GM23338 (cell line): ENCODE results near the gene RELN. TPM values are rescaled to one million over a fixed set of nuclear protein-coding genes. Genes with fewer than 3 reads are reported as not detected.
"Not testable (repeated sequence)": the region's sequence is repeated elsewhere in the genome, so short reads cannot be mapped to it uniquely, and the experiment has no call there.

Source experiments
- ATAC-seq: fragments of 200-7000 bp; cut with Tn5 transposase; 3 replicates; pipeline ENCODE4 v1.9.1; 2020
- DNase-seq: peaks from one replicate; pipeline ENCODE4 v3.0.0-alpha.2; 2015; ENCODE audit warnings: low spot score
- H2AFZ ChIP-seq: fragments of 200-600 bp; sonication (generic); 2 replicates; pipeline ENCODE4 v1.8.0; 2016; ENCODE audit warnings: antibody characterized with exemption, mild to moderate bottlenecking, moderate library complexity
- H3F3A ChIP-seq: fragments of 200-600 bp; sonication (generic); replicated peaks from 2 replicates; pipeline ENCODE4 v1.8.0; 2017; ENCODE audit warnings: antibody characterized with exemption, mixed run types, low read depth
- H3K27ac ChIP-seq: fragments of 200-600 bp; sonication (generic); 2 replicates; pipeline ENCODE4 v1.6.1; 2016; ENCODE audit warnings: low read depth
- H3K27me3 ChIP-seq: fragments of 200-600 bp; sonication (generic); 2 replicates; pipeline ENCODE4 v1.8.0; 2016; ENCODE audit warnings: mild to moderate bottlenecking, mixed run types, moderate library complexity; ENCODE audit not compliant: insufficient read depth
- H3K36me3 ChIP-seq: fragments of 200-600 bp; sonication (generic); 2 replicates; pipeline ENCODE4 v1.8.0; 2016; ENCODE audit warnings: mild to moderate bottlenecking; ENCODE audit not compliant: insufficient read depth
- H3K4me1 ChIP-seq: fragments of 200-600 bp; sonication (generic); 2 replicates; pipeline ENCODE4 v1.8.0; 2016; ENCODE audit warnings: mild to moderate bottlenecking, moderate library complexity; ENCODE audit not compliant: insufficient read depth
- H3K4me2 ChIP-seq: fragments of 200-600 bp; sonication (generic); 2 replicates; pipeline ENCODE4 v1.7.1; 2017; ENCODE audit warnings: mixed run types
- H3K4me3 ChIP-seq: fragments of 200-600 bp; sonication (generic); 2 replicates; pipeline ENCODE4 v1.6.1; 2016; ENCODE audit warnings: mixed run types
- H3K79me2 ChIP-seq: fragments of 200-600 bp; sonication (generic); replicated peaks from 2 replicates; pipeline ENCODE4 v1.8.0; 2017; ENCODE audit warnings: mild to moderate bottlenecking; ENCODE audit not compliant: insufficient read depth
- H3K9me2 ChIP-seq: fragments of 200-600 bp; sonication (generic); 2 replicates; pipeline ENCODE4 v1.8.0; 2017; ENCODE audit not compliant: insufficient read depth
- H4K20me1 ChIP-seq: fragments of 200-600 bp; sonication (generic); replicated peaks from 2 replicates; pipeline ENCODE4 v1.8.0; 2017; ENCODE audit warnings: mild to moderate bottlenecking; ENCODE audit not compliant: insufficient read depth
- H3K27ac Mint-ChIP-seq: 2 replicates; pipeline ENCODE4 v1.8.0; 2020; ENCODE audit warnings: inconsistent platforms, mild to moderate bottlenecking, moderate library complexity, mixed read lengths
- H3K27me3 Mint-ChIP-seq: 3 replicates; pipeline ENCODE4 v1.8.0; 2022; ENCODE audit warnings: low read depth, mild to moderate bottlenecking, moderate library complexity, mixed read lengths, inconsistent platforms; ENCODE audit not compliant: insufficient read depth, poor library complexity
- H3K36me3 Mint-ChIP-seq: 3 replicates; pipeline ENCODE4 v1.8.0; 2021; ENCODE audit warnings: low read depth, mild to moderate bottlenecking, inconsistent platforms, moderate library complexity, mixed read lengths
- H3K4me1 Mint-ChIP-seq: 3 replicates; pipeline ENCODE4 v1.8.0; 2020; ENCODE audit warnings: mild to moderate bottlenecking, inconsistent platforms, mixed read lengths
- H3K4me3 Mint-ChIP-seq: 3 replicates; pipeline ENCODE4 v1.8.0; 2021; ENCODE audit warnings: moderate library complexity, mild to moderate bottlenecking, inconsistent platforms, mixed read lengths
- H3K9me3 Mint-ChIP-seq: 3 replicates; pipeline ENCODE4 v1.8.0; 2020; ENCODE audit warnings: moderate library complexity, mild to moderate bottlenecking, inconsistent platforms, mixed read lengths
- CREB1 ChIP-seq: fragments of 250-450 bp; sonication (Bioruptor Pico); IDR thresholded peaks from 2 replicates; pipeline ENCODE4 v1.5.0; 2020; ENCODE audit warnings: low read depth, mild to moderate bottlenecking, moderate library complexity
- CTCF ChIP-seq, 2 experiments: fragments of 200-600 bp in 1 of 2; sonication (generic) in 1 of 2; conservative IDR thresholded peaks; 2 replicates each; pipeline versions ENCODE4 v1.5.1 to v1.6.1; 2016 to 2017; ENCODE audit warnings: antibody characterized with exemption in 2 of 2, low read depth in 2 of 2, mild to moderate bottlenecking in 2 of 2, moderate library complexity in 1 of 2
- ETS1 ChIP-seq: IDR thresholded peaks from 2 replicates; pipeline ENCODE4 v1.6.1; 2016; ENCODE audit warnings: antibody characterized with exemption
- EZH2 ChIP-seq: fragments of 200-600 bp; sonication (generic); IDR thresholded peaks from one replicate; pipeline ENCODE4 v1.8.0; 2017; ENCODE audit warnings: antibody characterized with exemption, mild to moderate bottlenecking, low read depth; ENCODE audit not compliant: unreplicated experiment
- EZH2phosphoT487 ChIP-seq: fragments of 200-600 bp; sonication (generic); IDR thresholded peaks from one replicate; pipeline ENCODE4 v1.8.1; 2018; ENCODE audit warnings: antibody characterized with exemption; ENCODE audit not compliant: unreplicated experiment
- NANOG ChIP-seq: IDR thresholded peaks from 2 replicates; pipeline ENCODE4 v1.6.1; 2016; ENCODE audit warnings: antibody characterized with exemption, borderline replicate concordance
- POLR2AphosphoS5 ChIP-seq: IDR thresholded peaks from 2 replicates; pipeline ENCODE4 v1.6.1; 2016; ENCODE audit warnings: antibody characterized with exemption, low read depth
- REST ChIP-seq: IDR thresholded peaks from one replicate; pipeline ENCODE4 v1.6.1; 2018; ENCODE audit warnings: antibody characterized with exemption; ENCODE audit not compliant: unreplicated experiment
- STAT1 ChIP-seq: IDR thresholded peaks from one replicate; pipeline ENCODE4 v1.6.1; 2016; ENCODE audit warnings: antibody characterized with exemption; ENCODE audit not compliant: unreplicated experiment
- ZNF331 ChIP-seq: fragments of 250-450 bp; sonication (Bioruptor Pico); IDR thresholded peaks from 2 replicates; pipeline ENCODE4 v1.5.0; 2020; ENCODE audit warnings: low read depth, mild to moderate bottlenecking, moderate library complexity
- polyA plus RNA-seq: library from polyadenylated mRNA; unstranded; fragments of >200 nt; fragmentation: Nextera tagmentation; extraction: Ambion mirVana; gene quantifications from 2 replicates; pipeline ENCODE4 v1.2.1, GENCODE V29; 2016
- total RNA-seq: library from RNA; depleted of rRNA; stranded (reverse); fragments of >200 nt; shearing (Covaris generic); gene quantifications from 2 replicates; pipeline ENCODE4 v1.2.3, GENCODE V29; 2014

Gene RELN
- total and polyA plus RNA-seq, 2 experiments from 2014 or later: 0.10 to 0.76 TPM

GRCh38 chr7:103896826-103897225 lies 92.6 kb downstream of the RELN start:
- not testable (repeated sequence) for DNase-seq, H3K4me3 ChIP-seq, H3K27ac ChIP-seq, H3K4me2 ChIP-seq, ATAC-seq, H3K4me1 Mint-ChIP-seq, H3K9me2 ChIP-seq, H3K36me3 ChIP-seq, H3K36me3 Mint-ChIP-seq, H4K20me1 ChIP-seq, H3K27me3 ChIP-seq, H3F3A ChIP-seq, H2AFZ ChIP-seq, H3K4me1 ChIP-seq, H3K4me3 Mint-ChIP-seq, H3K27ac Mint-ChIP-seq, H3K27me3 Mint-ChIP-seq, H3K79me2 ChIP-seq, H3K9me3 Mint-ChIP-seq

- H3K4me2 ChIP-seq: no peak overlapping the region
- no peaks in the 10 kb centered on the region for H3K79me2 ChIP-seq
- H3K27me3 ChIP-seq: no peaks in the 10 kb centered on the region
- no peaks in the 10 kb centered on the region for H3F3A ChIP-seq
- ATAC-seq (no peak), DNase-seq (no peak)
- Mint-ChIP-seq H3K9me3 (no peaks in the 10 kb centered on the region; the same call in 2 of the 3 replicates), H3K36me3 (no peaks in the 10 kb centered on the region; the same call in 2 of the 3 replicates), H3K4me1 (no peaks in the 10 kb centered on the region), H3K4me3 (no peak overlapping the region), H3K27me3 (no peaks in the 10 kb centered on the region), H3K27ac (no peak overlapping the region)
- no peaks in the 10 kb centered on the region for H3K4me1 ChIP-seq
- H3K36me3 ChIP-seq: no peaks in the 10 kb centered on the region
- no peak overlapping the region for H3K4me3 ChIP-seq
- H3K9me2 ChIP-seq: no peaks in the 10 kb centered on the region
- H3K27ac ChIP-seq: no peak overlapping the region
- H4K20me1 ChIP-seq: no peaks in the 10 kb centered on the region
- H2AFZ ChIP-seq: no peak overlapping the region
- TF ChIP-seq ETS1 (no peak), NANOG (no peak), POLR2AphosphoS5 (no peak), ZNF331 (CRISPR knock-in tag) (no peak), STAT1 (no peak), REST (no peak), EZH2phosphoT487 (no peak), CREB1 (CRISPR knock-in tag) (no peak), CTCF (conservative IDR thresholded peaks at IDR 0.05; ENCODE audit: low read depth in 2 of 2) (no peak), EZH2 (no peak)
Measured at GRCh38 chr7:103894656-103895596, 94.5 kb downstream of the RELN start.
